NT2/D1 (cell line): ENCODE data around the gene CWH43.

Source experiments
- SUZ12 ChIP-seq: IDR thresholded peaks from 2 replicates; pipeline ENCODE4 v1.6.1; 2011; ENCODE audit not compliant: insufficient read length, insufficient read depth; ENCODE audit errors: extremely low read depth
- YY1 ChIP-seq: IDR thresholded peaks from 2 replicates; pipeline ENCODE4 v1.6.1; 2011; ENCODE audit not compliant: insufficient read length, insufficient read depth
- ZNF274 ChIP-seq: IDR thresholded peaks from 2 replicates; pipeline ENCODE4 v1.6.1; 2011; ENCODE audit warnings: mild to moderate bottlenecking, low read depth, low read length

DNA sequence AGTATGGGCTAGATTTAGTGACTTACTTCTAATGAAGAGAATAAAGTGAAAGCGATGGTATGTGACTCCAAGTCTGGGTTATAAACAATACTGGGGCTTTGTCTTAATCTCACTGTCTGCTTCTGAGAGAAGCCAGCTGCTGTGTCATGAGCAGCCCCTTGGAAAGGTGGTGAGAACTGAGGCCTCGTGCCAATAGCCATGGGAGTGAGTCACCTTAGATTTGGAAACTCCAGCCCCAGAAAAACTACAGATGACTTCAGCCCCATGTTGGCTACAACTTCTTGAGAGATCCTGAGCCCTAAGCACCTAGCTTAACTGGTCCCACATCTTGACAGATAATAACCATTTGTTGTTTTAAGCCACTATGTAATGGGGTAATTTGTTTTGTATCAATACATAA, 77.6 kb downstream of the CWH43 start:
- TF ChIP-seq ZNF274 (no peak), YY1 (no peak), SUZ12 (no peak)
